Measurements from ENCODE around the gene PER3. TPM values are rescaled to one million over a fixed set of nuclear protein-coding genes. Genes with fewer than 3 reads are reported as not detected.

Gene PER3
- 1 to 10 TPM; 1.6 to 2.1 TPM for total RNA-seq

DNA sequence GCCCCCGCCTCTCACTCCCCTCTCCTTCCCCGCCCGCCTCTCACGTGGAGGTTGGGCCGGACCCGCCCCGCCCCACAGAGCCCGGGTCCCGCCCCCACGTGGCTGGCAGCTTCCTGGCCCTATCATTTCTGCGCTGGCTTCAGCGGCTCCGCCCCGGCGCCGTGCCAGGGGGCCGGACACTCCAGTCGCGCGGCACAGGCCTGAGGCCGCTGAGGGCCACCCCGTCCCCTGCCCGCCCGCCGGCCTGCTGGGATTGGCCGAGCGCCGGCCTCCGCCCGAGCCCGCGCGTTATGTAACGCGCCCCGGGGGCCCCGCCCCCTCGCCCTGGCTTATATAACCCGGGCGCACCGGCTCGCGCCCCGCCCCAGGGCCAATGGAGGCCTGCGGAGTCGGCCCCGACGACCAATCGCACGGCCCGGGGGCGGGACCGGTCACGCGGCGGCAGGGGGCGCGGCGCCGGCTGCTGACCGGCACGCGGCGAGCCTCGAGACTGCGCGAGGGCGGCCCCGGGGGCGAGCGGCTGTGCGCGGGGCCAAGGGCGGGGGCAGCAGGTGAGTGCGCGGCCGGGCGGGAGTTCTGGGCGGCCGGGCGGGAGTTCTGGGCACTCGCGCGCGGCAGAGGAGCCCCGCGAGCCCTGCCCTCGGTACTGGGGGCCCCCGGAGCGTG is at the start of gene PER3:
PER3 (plus strand) TSS at position 466 of the 666 bp plus-strand sequence. CDS start 587 bp downstream, outside the sequence.
- Mint-ChIP-seq H3K27ac (peak within 1 kb of the TSS; percentile 87), H3K4me3 (peak within 1 kb of the TSS; percentile 72), H3K36me3 (ENCODE audit: low read depth) (peaks cover 13% of the 10 kb centered on the region), H3K9me3 (no peaks in the 10 kb centered on the region), H3K27me3 (peaks cover 3% of the 10 kb centered on the region), H3K4me1 (peaks cover 29% of the 10 kb centered on the region)
- ChIA-PET CTCF (interaction anchor here (0.6 kb wide), 1 partner anchor 61 kb away, joined by 3 read pairs; no protein-coding TSS in a partner anchor), POLR2A (no interaction called here)
- DNase-seq, result peak; percentile 87

GRCh38 chr1:7738044-7738443 is 46.0 kb upstream of the PER3 start:
- CTCF ChIA-PET, result interaction anchor here (1.6 kb wide), 1 partner anchor 69 kb away, joined by 3 read pairs; no protein-coding TSS in a partner anchor
- Mint-ChIP-seq H3K27ac (no peak overlapping the region), H3K36me3 (ENCODE audit: low read depth) (no peaks in the 10 kb centered on the region), H3K4me3 (no peak overlapping the region), H3K27me3 (peaks cover 1% of the 10 kb centered on the region), H3K9me3 (peaks cover 5% of the 10 kb centered on the region), H3K4me1 (no peaks in the 10 kb centered on the region)
- POLR2A ChIA-PET, result no interaction called here
- DNase-seq, result no peak

- H3K9me3 Mint-ChIP-seq, result peaks cover 5% of the 10 kb centered on the region
- no peaks in the 10 kb centered on the region for H3K27me3 Mint-ChIP-seq
- CTCF ChIA-PET, result interaction anchor here (1.8 kb wide), 1 partner anchor 9 kb away, joined by 6 read pairs; no protein-coding TSS in a partner anchor
- POLR2A ChIA-PET, result no interaction called here
- DNase-seq, result no peak
- H3K36me3 Mint-ChIP-seq (ENCODE audit: low read depth), result no peaks in the 10 kb centered on the region
- H3K4me1 Mint-ChIP-seq, result no peaks in the 10 kb centered on the region
- no peak overlapping the region for H3K27ac Mint-ChIP-seq
- no peak overlapping the region for H3K4me3 Mint-ChIP-seq
Observed at GRCh38 chr1:7743346-7743745, 40.7 kb upstream of the PER3 start.

DNA sequence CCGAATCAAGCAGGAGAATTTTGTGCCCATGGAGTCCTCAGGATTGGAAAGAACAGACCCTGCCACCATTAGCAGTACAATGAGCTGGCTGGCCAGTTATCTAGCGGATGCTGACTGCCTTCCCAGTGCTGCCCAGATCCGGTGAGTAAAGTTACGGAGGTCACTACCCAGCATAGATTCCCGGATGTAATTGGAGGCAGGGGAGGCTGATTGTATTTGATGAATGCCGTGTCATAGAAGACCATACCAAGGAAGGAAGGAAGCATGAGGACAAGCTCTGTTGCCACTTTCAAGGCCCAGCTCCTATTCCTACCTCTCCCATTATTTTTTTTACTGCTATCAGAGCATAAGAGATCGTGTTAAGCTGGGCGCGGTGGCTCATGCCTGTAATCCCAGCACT is 39.2 kb upstream of the PER3 start:
- H3K4me1 Mint-ChIP-seq, result no peaks in the 10 kb centered on the region
- no peak overlapping the region for H3K4me3 Mint-ChIP-seq
- no peaks in the 10 kb centered on the region for H3K36me3 Mint-ChIP-seq (ENCODE audit: low read depth)
- CTCF ChIA-PET, result no interaction called here
- H3K27me3 Mint-ChIP-seq, result no peaks in the 10 kb centered on the region
- H3K27ac Mint-ChIP-seq, result no peak overlapping the region
- H3K9me3 Mint-ChIP-seq, result no peaks in the 10 kb centered on the region
- DNase-seq, result no peak
- POLR2A ChIA-PET, result no interaction called here

DNA sequence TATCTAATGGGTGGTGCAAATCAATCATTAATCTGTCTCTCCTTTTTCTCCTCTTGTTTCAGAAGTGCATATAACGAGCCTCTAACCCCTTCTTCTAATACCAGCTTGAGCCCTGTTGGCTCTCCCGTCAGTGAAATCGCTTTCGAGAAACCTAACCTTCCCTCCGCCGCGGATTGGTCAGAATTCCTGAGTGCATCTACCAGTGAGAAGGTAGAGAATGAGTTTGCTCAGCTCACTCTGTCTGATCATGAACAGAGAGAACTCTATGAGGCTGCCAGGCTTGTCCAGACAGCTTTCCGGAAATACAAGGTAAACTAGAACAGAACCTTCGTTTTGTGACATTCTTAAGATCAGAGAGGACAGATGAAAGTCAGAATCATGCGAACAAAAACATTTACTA is 38.3 kb upstream of the PER3 start:
- ChIA-PET CTCF (no interaction called here), POLR2A (no interaction called here)
- H3K4me1 Mint-ChIP-seq, result no peaks in the 10 kb centered on the region
- no peak overlapping the region for H3K27ac Mint-ChIP-seq
- peaks cover 1% of the 10 kb centered on the region for H3K27me3 Mint-ChIP-seq
- H3K9me3 Mint-ChIP-seq, result no peaks in the 10 kb centered on the region
- no peak for DNase-seq
- H3K4me3 Mint-ChIP-seq, result no peak overlapping the region
- H3K36me3 Mint-ChIP-seq (ENCODE audit: low read depth), result no peaks in the 10 kb centered on the region

DNA sequence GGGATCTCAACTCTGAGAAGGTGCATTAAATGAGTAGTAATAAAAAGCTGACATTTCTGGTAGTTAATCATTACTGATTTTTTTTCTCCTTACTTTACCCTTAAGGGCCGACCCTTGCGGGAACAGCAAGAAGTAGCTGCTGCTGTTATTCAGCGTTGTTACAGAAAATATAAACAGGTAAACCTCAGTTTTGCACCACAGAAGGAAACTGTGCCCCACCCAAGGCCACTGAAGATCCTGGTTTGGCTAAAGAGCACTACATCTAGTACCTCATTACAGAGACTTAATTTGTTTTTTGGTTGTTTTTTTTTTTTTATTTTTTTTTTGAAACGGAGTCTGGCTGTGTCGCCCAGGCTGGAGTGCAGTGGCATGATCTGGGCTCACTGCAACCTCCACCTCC is 36.5 kb upstream of the PER3 start:
- Mint-ChIP-seq H3K27ac (peak overlapping the region; percentile 34), H3K36me3 (ENCODE audit: low read depth) (no peaks in the 10 kb centered on the region), H3K4me1 (peaks cover 10% of the 10 kb centered on the region), H3K9me3 (no peaks in the 10 kb centered on the region), H3K27me3 (peaks cover 1% of the 10 kb centered on the region), H3K4me3 (no peak overlapping the region)
- DNase-seq, result no peak
- ChIA-PET CTCF (interaction anchor here (0.8 to 1.8 kb wide), 2 partner anchors 80 to 833 kb away, joined by 4 to 6 read pairs; no protein-coding TSS in a partner anchor), POLR2A (no interaction called here)

DNA sequence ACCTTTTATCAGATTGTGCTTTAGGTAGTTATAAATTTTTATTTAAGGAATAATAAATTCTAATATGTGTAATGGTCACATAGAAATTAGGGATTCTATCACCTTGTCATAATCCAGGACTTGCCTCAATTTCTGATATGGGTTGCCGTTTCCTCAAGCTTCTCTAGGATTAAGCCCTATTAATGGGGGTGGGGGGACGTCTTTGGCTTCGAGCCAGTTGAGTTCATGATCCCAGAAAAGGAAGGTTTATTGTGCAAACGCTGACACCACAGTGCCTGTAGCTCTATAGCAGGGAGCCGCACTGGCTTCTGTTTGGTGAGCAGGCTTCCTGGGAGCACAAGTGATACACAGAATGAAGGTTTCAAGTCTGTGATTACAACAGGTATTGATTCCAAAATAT is 35.0 kb upstream of the PER3 start:
- Mint-ChIP-seq H3K4me3 (no peak overlapping the region), H3K27me3 (peaks cover 13% of the 10 kb centered on the region), H3K9me3 (no peaks in the 10 kb centered on the region), H3K4me1 (peaks cover 21% of the 10 kb centered on the region), H3K27ac (no peak overlapping the region), H3K36me3 (ENCODE audit: low read depth) (no peaks in the 10 kb centered on the region)
- POLR2A ChIA-PET, result no interaction called here
- CTCF ChIA-PET, result interaction anchor here (0.6 to 1.8 kb wide), 3 partner anchors 8 to 487 kb away, joined by 4 to 6 read pairs (median 5); no protein-coding TSS in a partner anchor
- no peak for DNase-seq

- no peaks in the 10 kb centered on the region for H3K9me3 Mint-ChIP-seq
- no peak overlapping the region for H3K4me3 Mint-ChIP-seq
- peaks cover 19% of the 10 kb centered on the region for H3K27me3 Mint-ChIP-seq
- ChIA-PET POLR2A (no interaction called here), CTCF (interaction anchor here (1.8 to 4.3 kb wide), 2 partner anchors 8 to 82 kb away, joined by 6 to 45 read pairs; no protein-coding TSS in a partner anchor)
- no peaks in the 10 kb centered on the region for H3K36me3 Mint-ChIP-seq (ENCODE audit: low read depth)
- H3K4me1 Mint-ChIP-seq, result peaks cover 24% of the 10 kb centered on the region
- no peak for DNase-seq
- H3K27ac Mint-ChIP-seq, result no peak overlapping the region
Observed at GRCh38 chr1:7751174-7751573, 32.9 kb upstream of the PER3 start.

DNA sequence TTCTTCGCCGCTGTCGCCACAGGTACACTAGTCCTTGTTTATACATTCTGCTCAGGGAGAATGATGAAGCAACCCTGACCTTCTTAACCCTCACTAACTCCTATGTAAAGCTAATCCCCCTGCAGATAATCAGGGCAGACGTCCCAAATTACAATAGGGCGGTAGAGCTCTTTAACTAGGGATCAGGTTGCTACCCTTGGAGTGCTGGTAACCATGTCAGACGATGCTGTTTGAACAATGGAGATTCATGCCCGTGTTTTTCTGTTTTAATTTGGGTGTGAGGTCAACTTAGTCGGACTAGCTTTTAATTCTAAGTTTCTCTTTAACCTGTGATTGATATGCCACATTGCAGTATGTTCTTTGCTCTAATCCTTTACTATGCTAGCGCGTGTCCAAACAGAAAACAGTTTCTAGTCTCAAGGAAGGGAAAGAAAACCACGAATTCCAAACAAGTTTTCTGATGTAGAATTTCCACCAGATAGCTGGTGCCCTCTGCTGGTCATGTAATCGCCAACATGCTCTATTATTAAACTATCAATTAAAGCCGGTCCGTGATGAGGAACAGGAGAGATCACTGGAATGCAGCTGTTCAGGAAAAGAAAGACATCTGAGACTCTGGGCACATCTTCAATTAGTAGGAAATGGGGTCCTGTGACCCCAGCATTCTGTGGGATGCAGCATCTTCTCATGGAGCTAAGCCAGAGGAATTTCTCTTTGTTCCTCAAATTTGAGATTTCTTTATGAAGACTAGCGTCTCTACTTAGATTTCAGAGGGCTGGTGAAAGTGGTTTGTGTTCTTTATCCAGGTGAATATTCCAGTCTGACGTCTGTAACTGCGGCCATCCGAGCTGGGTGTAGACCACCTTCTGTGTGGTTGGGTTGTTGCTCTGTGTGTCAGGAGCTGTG is 31.3 kb upstream of the PER3 start:
- no peak overlapping the region for H3K4me3 Mint-ChIP-seq
- no peaks in the 10 kb centered on the region for H3K9me3 Mint-ChIP-seq
- CTCF ChIA-PET, result interaction anchor here (0.7 to 4.3 kb wide), 9 partner anchors 9 to 151 kb away, joined by 3 to 45 read pairs (median 4); no protein-coding TSS in a partner anchor
- peak; percentile 51 for DNase-seq
- POLR2A ChIA-PET, result no interaction called here
- no peak overlapping the region for H3K27ac Mint-ChIP-seq
- peaks cover 19% of the 10 kb centered on the region for H3K27me3 Mint-ChIP-seq
- H3K4me1 Mint-ChIP-seq, result peaks cover 24% of the 10 kb centered on the region
- no peaks in the 10 kb centered on the region for H3K36me3 Mint-ChIP-seq (ENCODE audit: low read depth)

- POLR2A ChIA-PET, result no interaction called here
- peaks cover 24% of the 10 kb centered on the region for H3K4me1 Mint-ChIP-seq
- CTCF ChIA-PET, result interaction anchor here (0.9 to 4.3 kb wide), 6 partner anchors 8 to 150 kb away, joined by 3 to 45 read pairs (median 4); no protein-coding TSS in a partner anchor
- H3K36me3 Mint-ChIP-seq (ENCODE audit: low read depth), result no peaks in the 10 kb centered on the region
- DNase-seq, result no peak
- H3K27me3 Mint-ChIP-seq, result peaks cover 19% of the 10 kb centered on the region
- H3K4me3 Mint-ChIP-seq, result no peak overlapping the region
- H3K9me3 Mint-ChIP-seq, result no peaks in the 10 kb centered on the region
- H3K27ac Mint-ChIP-seq, result no peak overlapping the region
Observed at GRCh38 chr1:7753641-7754040, 30.4 kb upstream of the PER3 start.

DNA sequence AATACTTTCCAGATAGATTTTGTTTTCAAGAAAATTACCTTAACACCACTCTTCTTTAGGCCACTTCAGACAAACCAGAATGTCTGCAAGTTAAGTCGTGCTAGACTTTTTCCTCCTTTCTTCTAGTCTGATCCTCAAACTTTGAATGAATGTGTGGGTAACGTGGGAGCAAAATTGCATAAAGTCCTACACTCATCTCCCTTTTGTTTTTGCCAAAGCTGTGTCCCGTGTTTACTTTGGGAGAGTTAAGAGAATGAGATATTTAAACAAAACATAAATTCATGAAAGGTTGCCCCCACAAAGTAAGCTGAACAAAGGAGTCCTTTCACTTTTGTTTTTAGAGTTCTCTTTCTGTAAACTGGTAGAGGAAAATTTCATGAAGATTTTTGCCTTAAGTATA is 29.9 kb upstream of the PER3 start:
- Mint-ChIP-seq H3K9me3 (no peaks in the 10 kb centered on the region), H3K27me3 (peaks cover 19% of the 10 kb centered on the region), H3K27ac (peak overlapping the region; percentile 22), H3K4me3 (no peak overlapping the region), H3K4me1 (peaks cover 24% of the 10 kb centered on the region), H3K36me3 (ENCODE audit: low read depth) (no peaks in the 10 kb centered on the region)
- ChIA-PET CTCF (no interaction called here), POLR2A (no interaction called here)
- no peak for DNase-seq

- no peaks in the 10 kb centered on the region for H3K9me3 Mint-ChIP-seq
- H3K4me1 Mint-ChIP-seq, result peaks cover 24% of the 10 kb centered on the region
- no peak overlapping the region for H3K4me3 Mint-ChIP-seq
- no peak for DNase-seq
- H3K27me3 Mint-ChIP-seq, result peaks cover 22% of the 10 kb centered on the region
- H3K36me3 Mint-ChIP-seq (ENCODE audit: low read depth), result no peaks in the 10 kb centered on the region
- POLR2A ChIA-PET, result no interaction called here
- H3K27ac Mint-ChIP-seq, result no peak overlapping the region
- CTCF ChIA-PET, result no interaction called here
Observed at GRCh38 chr1:7755448-7755847, 28.6 kb upstream of the PER3 start.

GRCh38 chr1:7760245-7760644 is 23.8 kb upstream of the PER3 start:
- Mint-ChIP-seq H3K4me3 (no peak overlapping the region), H3K4me1 (no peaks in the 10 kb centered on the region), H3K9me3 (no peaks in the 10 kb centered on the region), H3K27ac (no peak overlapping the region), H3K27me3 (peaks cover 25% of the 10 kb centered on the region), H3K36me3 (ENCODE audit: low read depth) (no peaks in the 10 kb centered on the region)
- DNase-seq, result no peak
- CTCF ChIA-PET, result no interaction called here
- POLR2A ChIA-PET, result no interaction called here

All from activated CD4-positive, alpha-beta T cell treated with anti-CD3 and anti-CD28 coated beads, Interleukin-2, amount 10 ng/mL, durations not matched to agents 7 days and 5 days (primary cell).